Activated naive CD8-positive, alpha-beta T cell treated with anti-CD3 and anti-CD28 coated beads for 36 hours (primary cell): ENCODE measurements around the gene FBXO9. TPM values are rescaled to one million over a fixed set of nuclear protein-coding genes. Genes with fewer than 3 reads are reported as not detected.

Experiments
- DNase-seq: peaks from one replicate; pipeline ENCODE4 v3.0.0; 2021
- H3K27ac Mint-ChIP-seq: one replicate; pipeline ENCODE4 v1.8.0; 2022; ENCODE audit warnings: mild to moderate bottlenecking, moderate library complexity, mixed read lengths
- H3K27me3 Mint-ChIP-seq: one replicate; pipeline ENCODE4 v1.8.0; 2022; ENCODE audit warnings: mild to moderate bottlenecking, mixed read lengths
- H3K36me3 Mint-ChIP-seq: one replicate; pipeline ENCODE4 v1.8.0; 2021; ENCODE audit warnings: mild to moderate bottlenecking, mixed read lengths
- H3K4me1 Mint-ChIP-seq: one replicate; pipeline ENCODE4 v1.8.0; 2021; ENCODE audit warnings: mixed read lengths
- H3K4me3 Mint-ChIP-seq: one replicate; pipeline ENCODE4 v1.8.0; 2022; ENCODE audit warnings: mild to moderate bottlenecking, moderate library complexity, mixed read lengths
- H3K9me3 Mint-ChIP-seq: one replicate; pipeline ENCODE4 v1.8.0; 2022; ENCODE audit warnings: mixed read lengths
- total RNA-seq, 2 experiments: library from RNA; stranded (reverse); gene quantifications; one replicate each; pipeline ENCODE4 v1.2.3, GENCODE V29; 2021

FBXO9 gene
- total RNA-seq, 2 experiments from 2014 or later, result 55.4 to 56.2 TPM

DNA sequence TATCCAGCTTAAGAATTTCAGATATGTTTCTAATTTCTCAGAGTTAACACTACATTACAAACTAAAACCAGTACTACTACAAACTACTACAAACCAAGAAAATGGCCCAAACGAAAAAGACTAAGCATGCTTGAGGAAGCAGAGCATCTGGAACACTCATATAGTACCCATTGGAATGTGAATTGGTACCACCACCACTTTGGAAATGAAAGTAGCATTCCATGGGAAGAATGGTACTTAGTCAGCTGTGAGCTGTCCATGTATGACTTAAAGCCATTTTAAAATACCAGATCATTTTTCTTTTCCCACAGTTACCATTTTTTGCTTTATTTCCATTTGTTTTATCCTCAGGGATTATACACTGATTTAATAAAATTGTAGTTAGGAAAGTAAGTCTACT, 30.5 kb downstream of the FBXO9 start:
- no peaks in the 10 kb centered on the region for H3K9me3 Mint-ChIP-seq
- H3K27me3 Mint-ChIP-seq, result no peaks in the 10 kb centered on the region
- no peak overlapping the region for H3K27ac Mint-ChIP-seq
- DNase-seq, result no peak
- peaks cover 6% of the 10 kb centered on the region for H3K36me3 Mint-ChIP-seq
- H3K4me1 Mint-ChIP-seq, result no peaks in the 10 kb centered on the region
- no peak overlapping the region for H3K4me3 Mint-ChIP-seq

DNA sequence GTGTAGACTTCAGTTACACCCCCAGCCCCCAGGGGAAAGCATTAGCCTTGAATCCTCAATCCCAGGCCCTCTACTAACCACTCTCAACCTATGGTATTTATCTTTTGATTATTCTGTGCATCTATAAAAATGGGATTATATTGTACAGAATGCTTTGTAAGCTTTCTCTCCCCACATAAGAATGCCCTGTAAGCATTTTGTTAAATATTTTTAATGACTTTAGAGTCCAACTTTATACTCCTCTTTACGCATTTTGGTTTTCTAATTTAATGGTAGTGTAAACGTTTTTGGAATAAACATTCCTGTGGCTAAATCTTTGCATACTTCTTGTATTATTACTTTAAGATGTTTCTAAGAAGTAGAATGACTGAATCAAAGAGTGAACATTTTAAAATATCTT, 35.4 kb downstream of the FBXO9 start:
- peaks cover 8% of the 10 kb centered on the region for H3K36me3 Mint-ChIP-seq
- no peaks in the 10 kb centered on the region for H3K9me3 Mint-ChIP-seq
- no peak for DNase-seq
- no peaks in the 10 kb centered on the region for H3K4me1 Mint-ChIP-seq
- H3K4me3 Mint-ChIP-seq, result no peak overlapping the region
- H3K27ac Mint-ChIP-seq, result no peak overlapping the region
- no peaks in the 10 kb centered on the region for H3K27me3 Mint-ChIP-seq

DNA sequence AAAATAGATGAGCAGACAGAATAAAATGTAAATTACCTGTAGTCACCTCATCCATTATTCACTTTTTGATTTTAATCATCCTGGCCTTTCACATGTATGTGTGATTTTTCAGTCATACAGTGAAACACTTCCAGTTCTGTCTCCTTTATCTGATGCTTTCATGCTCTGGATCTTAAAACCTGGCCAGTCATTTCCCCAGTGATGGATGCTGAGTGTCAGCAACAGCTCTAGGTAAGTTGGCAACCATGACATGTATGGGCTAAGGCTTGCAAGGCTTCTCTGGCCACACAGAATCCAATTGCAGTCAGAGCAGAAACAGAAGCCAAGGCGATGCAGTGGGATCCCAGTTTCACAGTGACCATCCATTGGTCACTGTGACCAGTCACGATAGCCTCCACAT, 35.8 kb downstream of the FBXO9 start:
- Mint-ChIP-seq H3K4me3 (no peak overlapping the region), H3K36me3 (peaks cover 7% of the 10 kb centered on the region), H3K27me3 (no peaks in the 10 kb centered on the region), H3K27ac (peak overlapping the region; percentile 47), H3K9me3 (no peaks in the 10 kb centered on the region), H3K4me1 (no peaks in the 10 kb centered on the region)
- no peak for DNase-seq

DNA sequence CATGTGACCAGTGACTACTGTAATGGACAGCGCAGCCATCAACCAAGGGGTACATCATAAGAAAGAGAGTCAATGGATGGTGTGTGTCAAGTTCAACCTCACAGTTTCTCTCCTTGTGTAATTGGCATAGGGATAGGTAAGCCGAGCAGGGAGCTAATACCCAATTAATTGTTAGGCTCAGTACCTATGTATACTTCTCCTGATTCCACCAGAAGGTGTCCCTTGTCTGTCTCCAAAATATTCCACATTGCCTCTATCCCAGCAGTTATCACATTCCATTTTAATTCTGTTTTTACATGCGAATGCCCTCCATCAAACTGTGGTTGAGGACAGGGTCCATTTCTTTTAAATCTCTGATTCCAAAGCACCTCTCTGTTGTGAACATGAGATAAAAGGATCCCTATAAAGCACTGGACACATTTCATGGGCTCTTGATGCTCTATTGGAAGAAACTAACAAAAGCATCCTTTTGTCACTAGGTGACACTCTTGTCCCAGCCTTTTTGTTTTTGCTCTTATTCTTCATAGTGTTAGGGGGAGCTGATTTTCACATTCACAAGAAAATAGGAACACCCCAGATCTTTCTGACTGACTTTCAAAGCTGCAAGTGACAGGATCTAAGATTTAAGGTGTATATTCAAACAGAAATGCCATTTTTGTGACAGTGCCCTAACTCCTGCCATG, 38.9 kb downstream of the FBXO9 start:
- Mint-ChIP-seq H3K9me3 (no peaks in the 10 kb centered on the region), H3K27me3 (no peaks in the 10 kb centered on the region), H3K36me3 (peaks cover 5% of the 10 kb centered on the region), H3K4me3 (no peak overlapping the region), H3K27ac (no peak overlapping the region), H3K4me1 (no peaks in the 10 kb centered on the region)
- no peak for DNase-seq

DNA sequence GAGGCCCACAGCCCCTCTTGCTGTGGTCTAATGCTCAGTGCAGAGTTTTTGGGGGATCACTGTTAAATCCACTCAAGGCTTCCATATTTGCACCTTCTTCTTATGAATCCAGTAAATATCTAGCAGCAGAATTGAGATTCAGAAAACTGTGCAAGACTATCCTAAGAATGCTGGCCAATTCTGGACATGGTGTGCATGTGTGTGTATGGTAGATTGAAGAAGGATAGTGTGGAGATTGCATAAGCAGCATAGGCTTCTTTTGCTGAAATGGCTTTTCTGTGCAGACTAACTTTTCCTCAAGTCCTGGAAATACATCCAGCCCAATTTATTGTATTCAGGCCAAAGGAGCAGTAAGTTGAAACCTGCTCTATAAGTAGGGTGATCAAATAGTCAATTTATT, 39.7 kb downstream of the FBXO9 start:
- H3K4me3 Mint-ChIP-seq, result no peak overlapping the region
- no peaks in the 10 kb centered on the region for H3K27me3 Mint-ChIP-seq
- H3K9me3 Mint-ChIP-seq, result no peaks in the 10 kb centered on the region

DNA sequence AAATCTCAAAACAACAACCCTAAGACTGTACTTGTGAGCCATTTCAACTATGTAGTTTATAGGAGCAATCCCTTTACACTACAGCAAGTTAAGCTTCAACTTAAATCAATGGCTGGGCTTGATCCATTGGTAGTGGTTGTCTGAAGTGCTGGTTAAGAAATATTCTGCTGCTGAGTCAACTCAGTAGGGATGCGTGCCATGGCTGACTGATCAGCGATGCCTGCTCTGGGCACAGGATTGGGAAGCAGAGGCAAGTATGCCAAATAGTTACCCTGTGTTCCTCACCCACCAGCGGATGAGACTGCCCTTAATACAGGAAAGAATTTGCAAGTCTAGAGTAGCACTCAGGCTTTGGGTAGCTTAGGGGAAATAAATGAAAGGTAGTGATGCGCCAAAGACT, 41.9 kb downstream of the FBXO9 start:
- Mint-ChIP-seq H3K9me3 (no peaks in the 10 kb centered on the region), H3K4me1 (peaks cover 5% of the 10 kb centered on the region), H3K36me3 (no peaks in the 10 kb centered on the region), H3K27me3 (no peaks in the 10 kb centered on the region), H3K4me3 (no peak overlapping the region), H3K27ac (no peak overlapping the region)
- no peak for DNase-seq

More for the DNA sequence above, 39.7 kb downstream of the FBXO9 start:
- H3K36me3 Mint-ChIP-seq, result peaks cover 5% of the 10 kb centered on the region
- H3K27ac Mint-ChIP-seq, result no peak overlapping the region
- no peak for DNase-seq
- peaks cover 5% of the 10 kb centered on the region for H3K4me1 Mint-ChIP-seq

DNA sequence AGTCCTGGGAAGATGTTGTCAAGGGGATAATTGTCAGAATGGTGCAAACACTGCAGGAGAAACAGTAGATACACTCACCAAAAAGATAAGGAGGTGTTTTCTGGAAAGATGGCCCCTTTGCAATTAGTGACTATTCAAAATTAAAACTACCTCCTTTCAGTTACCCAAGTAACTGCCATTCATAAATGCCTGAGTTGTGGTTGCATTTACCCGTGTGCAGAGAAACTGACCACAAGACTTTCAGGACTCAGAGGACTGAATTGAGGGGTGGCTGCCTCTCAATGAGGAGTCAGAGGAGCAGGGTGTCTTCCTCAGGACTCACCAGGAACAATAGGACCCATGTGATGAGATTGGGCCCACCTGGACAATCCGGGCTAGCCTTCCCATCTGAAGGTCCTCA, 44.4 kb downstream of the FBXO9 start:
- Mint-ChIP-seq H3K9me3 (no peaks in the 10 kb centered on the region), H3K36me3 (no peaks in the 10 kb centered on the region), H3K27ac (no peak overlapping the region), H3K27me3 (peaks cover 4% of the 10 kb centered on the region), H3K4me1 (peaks cover 9% of the 10 kb centered on the region), H3K4me3 (no peak overlapping the region)
- no peak for DNase-seq

DNA sequence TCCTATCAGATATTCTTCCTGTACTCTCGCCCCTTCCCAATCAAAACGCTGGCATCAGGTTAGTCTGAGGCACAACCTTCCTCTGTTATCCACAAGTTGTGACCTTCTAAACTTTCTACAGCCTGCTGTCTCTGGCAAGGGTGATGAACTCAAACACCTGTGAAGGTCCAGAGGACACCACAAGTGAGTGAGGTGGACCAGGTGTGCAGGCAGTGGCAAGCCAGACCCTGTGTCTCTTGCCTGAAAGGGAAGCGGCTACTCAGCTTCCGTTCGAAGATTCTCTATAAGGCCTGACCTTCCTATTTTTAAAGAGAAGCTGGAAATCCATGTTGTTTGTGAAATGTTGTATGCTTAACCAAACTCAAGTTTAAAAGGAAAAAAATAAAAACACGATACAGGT, 46.7 kb downstream of the FBXO9 start:
- Mint-ChIP-seq H3K4me1 (peaks cover 9% of the 10 kb centered on the region), H3K27ac (no peak overlapping the region), H3K27me3 (peaks cover 4% of the 10 kb centered on the region), H3K4me3 (no peak overlapping the region), H3K9me3 (peaks cover 5% of the 10 kb centered on the region), H3K36me3 (no peaks in the 10 kb centered on the region)
- no peak for DNase-seq

DNA sequence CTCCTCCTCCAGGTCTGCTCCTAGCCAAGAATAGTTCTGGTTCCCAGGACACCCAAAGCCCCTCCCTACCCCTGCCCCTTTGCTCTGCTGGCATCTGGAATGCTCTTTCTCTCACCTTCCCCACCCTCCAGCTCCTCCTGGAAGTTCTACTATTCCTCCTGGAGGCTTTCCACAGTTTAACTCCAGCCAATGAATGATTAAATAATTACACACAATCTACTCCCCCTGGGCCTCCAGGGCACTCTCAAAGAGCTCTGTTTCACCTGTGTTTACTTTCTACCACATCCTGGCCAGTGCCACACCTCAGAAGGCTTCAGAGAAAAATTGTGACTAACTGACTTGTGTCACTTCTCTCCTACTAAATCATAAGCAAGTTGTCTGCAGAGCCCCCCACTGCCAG, 47.2 kb downstream of the FBXO9 start:
- no peak overlapping the region for H3K4me3 Mint-ChIP-seq
- H3K27ac Mint-ChIP-seq, result no peak overlapping the region
- peaks cover 4% of the 10 kb centered on the region for H3K27me3 Mint-ChIP-seq
- H3K9me3 Mint-ChIP-seq, result peaks cover 5% of the 10 kb centered on the region
- no peaks in the 10 kb centered on the region for H3K36me3 Mint-ChIP-seq
- H3K4me1 Mint-ChIP-seq, result peaks cover 9% of the 10 kb centered on the region
- no peak for DNase-seq

DNA sequence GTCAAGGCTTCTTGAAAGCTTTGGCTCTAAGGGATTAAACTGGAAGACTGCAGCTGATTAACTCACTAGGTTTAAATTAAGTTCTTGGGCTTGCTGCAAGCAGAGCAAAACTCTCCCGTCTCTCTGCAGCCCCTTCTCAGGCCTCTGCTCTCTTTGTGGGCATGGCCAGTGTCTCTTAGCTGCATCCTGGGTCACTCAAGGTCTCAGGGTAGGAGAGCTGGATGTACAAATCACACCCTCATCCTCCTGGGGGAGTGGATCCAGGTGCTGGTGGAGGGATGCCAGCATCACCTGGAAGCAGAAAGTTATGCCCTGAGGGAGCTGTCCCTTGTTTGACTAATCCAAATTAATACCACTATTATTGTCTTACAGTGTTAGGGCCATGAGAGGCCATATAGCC, 47.7 kb downstream of the FBXO9 start:
- Mint-ChIP-seq H3K4me1 (peaks cover 9% of the 10 kb centered on the region), H3K9me3 (peaks cover 5% of the 10 kb centered on the region), H3K36me3 (no peaks in the 10 kb centered on the region), H3K4me3 (no peak overlapping the region), H3K27ac (no peak overlapping the region), H3K27me3 (peaks cover 4% of the 10 kb centered on the region)
- DNase-seq, result no peak

DNA sequence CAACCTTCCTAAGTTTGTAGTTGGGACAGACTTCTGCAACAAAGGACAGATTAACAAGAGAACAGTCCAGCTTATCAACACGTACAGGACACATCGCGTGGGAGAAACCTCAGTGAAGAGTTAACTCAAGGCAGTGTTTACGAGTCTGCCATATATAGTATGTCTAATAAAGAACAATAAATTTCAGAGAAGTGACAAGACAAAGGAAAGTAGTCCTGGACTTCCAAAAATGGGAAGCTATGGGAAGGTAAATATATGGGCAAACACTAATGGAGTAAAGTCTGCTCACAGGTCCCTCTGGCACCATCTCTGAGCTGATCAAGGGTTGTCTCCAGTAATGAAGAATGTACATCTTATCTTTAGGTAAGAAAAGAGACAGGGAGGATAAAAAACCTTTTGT, 48.5 kb downstream of the FBXO9 start:
- Mint-ChIP-seq H3K9me3 (peaks cover 5% of the 10 kb centered on the region), H3K27me3 (peaks cover 4% of the 10 kb centered on the region), H3K4me1 (peaks cover 9% of the 10 kb centered on the region), H3K27ac (no peak overlapping the region), H3K36me3 (no peaks in the 10 kb centered on the region), H3K4me3 (no peak overlapping the region)
- DNase-seq, result no peak

DNA sequence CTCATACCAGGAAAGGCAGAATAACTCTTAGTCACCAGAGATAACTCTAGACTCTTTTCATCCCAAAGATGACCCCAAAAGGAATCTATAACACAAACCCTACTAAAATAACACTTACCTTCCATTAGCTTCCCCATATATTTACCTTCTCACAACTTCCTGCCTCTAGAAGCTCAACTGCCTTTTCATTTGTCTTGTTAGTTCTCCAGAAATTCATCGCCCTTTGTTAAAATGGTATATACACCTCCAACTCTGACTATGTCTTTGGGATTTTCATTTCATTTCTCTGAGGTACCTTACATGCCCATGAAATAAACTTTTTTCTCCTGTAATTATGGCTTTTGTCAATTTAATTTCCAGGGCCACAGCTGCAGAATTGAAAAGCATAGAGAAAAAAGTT, 49.9 kb downstream of the FBXO9 start:
- H3K27me3 Mint-ChIP-seq, result peaks cover 9% of the 10 kb centered on the region
- H3K27ac Mint-ChIP-seq, result no peak overlapping the region
- no peak overlapping the region for H3K4me3 Mint-ChIP-seq
- peaks cover 5% of the 10 kb centered on the region for H3K9me3 Mint-ChIP-seq
- H3K4me1 Mint-ChIP-seq, result peaks cover 4% of the 10 kb centered on the region
- no peak for DNase-seq
- H3K36me3 Mint-ChIP-seq, result no peaks in the 10 kb centered on the region

DNA sequence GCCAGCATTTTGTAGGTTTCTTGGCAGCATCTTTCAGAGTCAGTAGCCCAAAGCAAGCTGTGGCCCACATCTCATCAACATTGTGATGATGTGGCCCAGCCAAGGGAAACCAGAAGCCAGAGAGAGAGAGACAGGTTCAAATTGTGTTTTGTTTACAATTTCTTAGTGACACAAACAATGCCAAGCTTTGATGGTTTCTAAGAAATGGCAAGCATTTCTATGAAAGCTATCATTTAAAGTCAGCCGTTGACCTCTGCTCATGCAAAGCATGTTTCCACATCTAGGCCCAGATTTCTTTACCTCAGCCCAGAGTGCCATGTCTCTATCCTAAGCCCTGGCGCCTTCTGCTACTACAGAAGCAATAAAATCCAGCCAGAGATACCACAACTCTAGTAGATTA, 50.5 kb downstream of the FBXO9 start:
- Mint-ChIP-seq H3K4me3 (no peak overlapping the region), H3K9me3 (peaks cover 5% of the 10 kb centered on the region), H3K4me1 (peaks cover 4% of the 10 kb centered on the region), H3K27ac (no peak overlapping the region), H3K27me3 (peaks cover 9% of the 10 kb centered on the region), H3K36me3 (no peaks in the 10 kb centered on the region)
- no peak for DNase-seq

DNA sequence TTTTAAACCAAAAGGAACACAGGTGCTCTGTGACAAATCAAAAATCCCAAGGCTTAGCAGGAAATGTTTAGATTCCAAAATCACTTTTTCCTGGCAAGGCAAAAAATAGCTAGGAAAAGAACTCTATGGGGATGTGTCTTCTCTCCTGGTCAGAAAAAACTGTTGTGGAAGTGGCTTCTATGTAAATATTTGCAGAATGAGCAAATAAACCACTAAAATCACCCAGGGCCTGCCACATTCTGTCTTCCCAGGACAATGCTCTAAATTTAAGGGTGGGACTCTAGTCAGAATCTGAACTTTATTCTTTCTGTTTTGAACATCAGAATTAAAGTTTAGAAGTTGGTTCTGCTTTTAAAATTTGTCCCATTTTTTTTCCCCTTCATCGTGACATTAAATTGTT, 54.1 kb downstream of the FBXO9 start:
- Mint-ChIP-seq H3K9me3 (peaks cover 5% of the 10 kb centered on the region), H3K36me3 (no peaks in the 10 kb centered on the region), H3K4me1 (no peaks in the 10 kb centered on the region), H3K4me3 (no peak overlapping the region), H3K27ac (no peak overlapping the region), H3K27me3 (peaks cover 5% of the 10 kb centered on the region)
- no peak for DNase-seq

DNA sequence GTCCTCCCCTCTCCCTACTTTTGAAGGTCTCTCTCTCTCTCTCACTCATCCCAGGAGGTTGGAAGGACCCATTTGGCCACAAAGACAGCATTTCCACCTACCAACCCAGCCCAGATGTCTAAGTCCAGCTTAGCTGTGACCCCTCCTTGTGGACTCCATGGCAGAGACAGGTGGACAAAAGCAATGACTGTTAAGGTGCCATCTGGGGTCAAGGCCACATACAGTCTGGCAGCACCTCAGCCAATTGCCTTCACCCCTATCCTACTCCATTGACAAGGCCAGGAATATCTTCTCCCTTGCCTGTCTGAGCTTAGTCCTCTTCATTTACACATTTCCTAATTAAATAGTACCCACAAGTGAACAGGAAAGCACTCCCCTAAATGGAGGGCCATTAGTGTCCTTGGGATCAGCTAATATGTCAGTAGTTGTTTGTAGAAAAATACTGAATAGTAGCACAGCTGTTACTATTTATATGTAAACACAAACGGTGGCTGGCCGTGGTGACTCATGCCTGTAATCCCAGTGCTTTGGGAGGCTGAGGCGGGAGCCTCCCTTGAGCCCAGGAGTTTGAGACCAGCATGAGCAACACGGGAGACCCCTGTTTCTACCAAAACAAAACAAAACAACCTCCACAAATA, 54.7 kb downstream of the FBXO9 start:
- Mint-ChIP-seq H3K27me3 (peaks cover 5% of the 10 kb centered on the region), H3K36me3 (no peaks in the 10 kb centered on the region), H3K27ac (no peak overlapping the region), H3K9me3 (peaks cover 5% of the 10 kb centered on the region), H3K4me3 (no peak overlapping the region), H3K4me1 (no peaks in the 10 kb centered on the region)
- no peak for DNase-seq

DNA sequence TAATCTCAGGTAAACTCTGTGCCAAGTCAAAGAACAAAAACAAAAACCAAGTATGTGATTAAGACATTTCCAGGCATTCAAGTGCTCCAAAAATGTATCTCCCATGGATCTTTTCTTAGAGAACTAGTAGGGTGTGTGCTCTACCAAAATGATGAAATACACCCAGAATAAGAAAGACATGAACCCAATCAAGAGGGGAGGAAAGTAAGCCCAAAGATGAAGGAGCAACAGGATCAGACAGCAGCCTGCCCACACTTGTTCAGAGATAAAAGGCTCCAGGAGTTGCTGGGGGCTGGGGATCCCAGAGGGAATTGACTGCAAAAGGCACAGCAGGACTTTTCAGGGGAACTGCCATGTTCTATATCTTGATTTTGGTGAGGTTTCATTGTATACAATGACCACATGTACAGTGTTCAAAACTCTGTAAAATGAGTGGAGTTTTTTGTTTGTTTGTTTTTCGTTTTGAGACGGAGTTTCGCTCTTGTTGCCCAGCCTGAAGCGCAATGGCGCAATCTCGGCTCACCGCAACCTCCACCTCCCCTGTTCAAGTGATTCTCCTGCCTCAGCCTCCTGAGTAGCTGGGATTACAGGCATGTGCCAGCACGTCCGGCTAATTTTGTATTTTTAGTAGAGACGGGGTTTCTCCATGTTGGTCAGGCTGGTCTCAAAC, 59.1 kb downstream of the FBXO9 start:
- H3K36me3 Mint-ChIP-seq, result no peaks in the 10 kb centered on the region
- no peak overlapping the region for H3K27ac Mint-ChIP-seq
- peaks cover 14% of the 10 kb centered on the region for H3K27me3 Mint-ChIP-seq
- H3K9me3 Mint-ChIP-seq, result no peaks in the 10 kb centered on the region
- no peak for DNase-seq
- H3K4me1 Mint-ChIP-seq, result no peaks in the 10 kb centered on the region
- H3K4me3 Mint-ChIP-seq, result no peak overlapping the region
